Measurements from ENCODE around the gene VASP. TPM values are rescaled to one million over a fixed set of nuclear protein-coding genes. Genes with fewer than 3 reads are reported as not detected.

VASP gene
- total RNA-seq, 4 donors from 2014 or later, result 52.7 to 68.9 (median 56.5) TPM

GRCh38 chr19:45492137-45492626, 15.1 kb upstream of the VASP start:
- 88 to 94% methylated on average over 5 of the region's 5 CpGs for WGBS, 2 donors
- H3K4me3 ChIP-seq (ENCODE audit: low read depth, poor library complexity, severe bottlenecking), result no peak overlapping the region

DNA sequence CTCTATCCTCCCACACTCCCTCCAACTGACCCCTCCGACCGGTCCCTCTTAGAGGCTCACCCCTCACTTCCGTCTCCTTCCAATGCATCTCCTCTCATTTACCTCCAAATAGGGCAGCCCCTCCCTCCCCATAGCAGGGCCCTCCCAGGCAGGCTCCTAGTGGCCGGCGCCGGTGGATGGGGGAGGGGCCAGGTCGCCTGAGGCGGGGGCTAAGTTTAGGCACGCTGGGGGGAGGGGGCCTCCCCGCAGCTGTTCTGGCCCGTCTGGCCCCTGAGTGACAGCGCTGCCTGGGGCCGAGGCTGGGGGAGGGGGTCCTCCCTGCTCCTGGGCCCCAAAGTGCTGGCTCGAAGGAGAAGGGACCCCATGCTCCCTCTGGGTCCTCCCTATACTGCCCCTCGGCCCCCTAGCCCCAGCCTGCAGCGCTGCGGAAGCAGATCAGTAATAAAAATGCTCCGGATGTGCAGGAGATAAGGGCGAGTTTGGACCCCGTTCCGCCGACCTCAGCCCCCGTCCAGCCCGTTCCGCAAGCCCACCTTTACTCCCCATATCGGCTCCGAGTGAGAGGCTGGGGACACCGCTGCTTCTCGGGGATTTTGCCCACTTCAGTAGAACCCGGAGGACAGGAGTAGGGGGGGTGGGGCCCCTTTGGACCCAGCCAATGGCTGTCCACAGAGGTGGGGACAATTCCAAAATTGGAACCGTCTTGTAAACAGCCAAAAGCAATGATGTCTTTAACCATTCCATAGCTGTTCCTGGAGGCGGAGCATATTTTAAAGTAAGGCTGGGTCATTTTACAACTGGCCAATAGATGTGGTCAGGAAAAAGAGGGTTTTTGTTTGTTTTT, 14.4 kb upstream of the VASP start:
- H3K4me3 ChIP-seq (ENCODE audit: low read depth, poor library complexity, severe bottlenecking), result peak overlapping the region; percentile 35
- no peak for DNase-seq (ENCODE audit: low spot score in 2 of 2)
- intact Hi-C loops (cut with DNase I; ENCODE audit: low total_unique reads), result no loop called here
- no peak for TF ChIP-seq CTCF (IDR thresholded peaks at IDR 0.05)
- TF ChIP-seq POLR2A (IDR thresholded peaks at IDR 0.05), result no peak
- 7 to 10% methylated on average over 18 to 32 of the region's 32 CpGs for WGBS, 2 donors

More at GRCh38 chr19:45492137-45492626, 15.1 kb upstream of the VASP start:
- DNase-seq (ENCODE audit: low spot score in 2 of 2), result no peak
- intact Hi-C loops (cut with DNase I; ENCODE audit: low total_unique reads), result no loop called here
- TF ChIP-seq POLR2A (IDR thresholded peaks at IDR 0.05), result no peak
- TF ChIP-seq CTCF (IDR thresholded peaks at IDR 0.05), result no peak

GRCh38 chr19:45494261-45494916, 12.9 kb upstream of the VASP start:
- 94 to 95% methylated on average over 33 to 35 of the region's 39 CpGs for WGBS, 2 donors
- intact Hi-C loops (cut with DNase I; ENCODE audit: low total_unique reads), result no loop called here
- TF ChIP-seq CTCF (IDR thresholded peaks at IDR 0.05), result no peak
- TF ChIP-seq POLR2A (IDR thresholded peaks at IDR 0.05), result no peak
- DNase-seq (ENCODE audit: low spot score in 2 of 2), result no peak
- H3K4me3 ChIP-seq (ENCODE audit: low read depth, poor library complexity, severe bottlenecking), result no peak overlapping the region

GRCh38 chr19:45495178-45495577, 12.1 kb upstream of the VASP start:
- WGBS, 2 donors, result 80 to 84% methylated on average over 5 of the region's 5 CpGs
- TF ChIP-seq CTCF (IDR thresholded peaks at IDR 0.05) (no peak), POLR2A (IDR thresholded peaks at IDR 0.05) (no peak)
- no peak for DNase-seq (ENCODE audit: low spot score in 2 of 2)
- intact Hi-C loops (cut with DNase I; ENCODE audit: low total_unique reads), result no loop called here
- H3K4me3 ChIP-seq (ENCODE audit: low read depth, poor library complexity, severe bottlenecking), result no peak overlapping the region

GRCh38 chr19:45496349-45496953, 10.8 kb upstream of the VASP start:
- intact Hi-C loops (cut with DNase I; ENCODE audit: low total_unique reads), result no loop called here
- peak overlapping the region; percentile 57 for H3K4me3 ChIP-seq (ENCODE audit: low read depth, poor library complexity, severe bottlenecking)
- peak in 1 of 2 donors; percentile 89 for DNase-seq (ENCODE audit: low spot score in 2 of 2)
- TF ChIP-seq CTCF (IDR thresholded peaks at IDR 0.05), result no peak
- no peak for TF ChIP-seq POLR2A (IDR thresholded peaks at IDR 0.05)
- WGBS, 2 donors, result 0% methylated on average over 37 to 41 of the region's 54 CpGs

All from lower leg skin (tissue), 4 donors.